Peyer's patch (tissue), 4 donors: Measurements from ENCODE around the gene FUT4. TPM values are rescaled to one million over a fixed set of nuclear protein-coding genes. Genes with fewer than 3 reads are reported as not detected.

Experiments used
- DNase-seq, 3 donors: peaks; one replicate each; pipeline ENCODE4 v3.0.0-alpha.2; 2017 to 2019
- H3K27ac ChIP-seq, 4 donors: fragments of 200-600 bp; sonication (generic); one replicate each; pipeline ENCODE4 v1.5.1; 2016 to 2019
- H3K27me3 ChIP-seq, 2 donors: fragments of 200-600 bp; sonication (generic); one replicate each; pipeline ENCODE4 v1.5.1; 2019
- H3K36me3 ChIP-seq, 3 donors: fragments of 200-600 bp; sonication (generic); one replicate each; pipeline ENCODE4 v1.5.1; 2016 to 2019
- H3K4me1 ChIP-seq, 4 donors: fragments of 200-600 bp; sonication (generic); one replicate each; pipeline ENCODE4 v1.5.1; 2016 to 2019
- H3K4me3 ChIP-seq, 4 donors: fragments of 200-600 bp; sonication (generic); 1 replicate in 3 of 4; 2 replicates in 1 of 4; pipeline ENCODE4 v1.5.1; 2016 to 2019; ENCODE audit warnings: mild to moderate bottlenecking in 1 of 4
- H3K9me3 ChIP-seq, 4 donors: fragments of 200-600 bp; sonication (generic); one replicate each; pipeline ENCODE4 v1.5.1; 2016 to 2019; ENCODE audit warnings: mild to moderate bottlenecking in 1 of 4
- POLR2A ChIP-seq, 2 donors: fragments of 450-650 bp; IDR thresholded peaks; one replicate each; pipeline ENCODE4 v1.5.1; 2017; ENCODE audit warnings: antibody characterized with exemption in 2 of 2, mild to moderate bottlenecking in 2 of 2, moderate library complexity in 2 of 2
- total RNA-seq, 4 donors: library from RNA; depleted of rRNA; stranded (reverse); fragments of >200 nt; gene quantifications; one replicate each; pipeline ENCODE4 v1.1.0, GENCODE V29; 2016
- TF ChIP-seq, protein P1 (sequence below), 6 experiments: fragments of 450-650 bp in 4 of 6; fragments of 200-600 bp in 2 of 6; sonication (generic) in 1 of 6; IDR thresholded peaks; one replicate each; pipeline ENCODE4 v1.5.1; 2017 to 2019; ENCODE audit warnings: antibody characterized with exemption in 6 of 6, mild to moderate bottlenecking in 3 of 6, moderate library complexity in 1 of 6

Gene FUT4
- total RNA-seq, 4 donors from 2014 or later = 9.1 to 34.3 (median 25.4) TPM

DNA sequence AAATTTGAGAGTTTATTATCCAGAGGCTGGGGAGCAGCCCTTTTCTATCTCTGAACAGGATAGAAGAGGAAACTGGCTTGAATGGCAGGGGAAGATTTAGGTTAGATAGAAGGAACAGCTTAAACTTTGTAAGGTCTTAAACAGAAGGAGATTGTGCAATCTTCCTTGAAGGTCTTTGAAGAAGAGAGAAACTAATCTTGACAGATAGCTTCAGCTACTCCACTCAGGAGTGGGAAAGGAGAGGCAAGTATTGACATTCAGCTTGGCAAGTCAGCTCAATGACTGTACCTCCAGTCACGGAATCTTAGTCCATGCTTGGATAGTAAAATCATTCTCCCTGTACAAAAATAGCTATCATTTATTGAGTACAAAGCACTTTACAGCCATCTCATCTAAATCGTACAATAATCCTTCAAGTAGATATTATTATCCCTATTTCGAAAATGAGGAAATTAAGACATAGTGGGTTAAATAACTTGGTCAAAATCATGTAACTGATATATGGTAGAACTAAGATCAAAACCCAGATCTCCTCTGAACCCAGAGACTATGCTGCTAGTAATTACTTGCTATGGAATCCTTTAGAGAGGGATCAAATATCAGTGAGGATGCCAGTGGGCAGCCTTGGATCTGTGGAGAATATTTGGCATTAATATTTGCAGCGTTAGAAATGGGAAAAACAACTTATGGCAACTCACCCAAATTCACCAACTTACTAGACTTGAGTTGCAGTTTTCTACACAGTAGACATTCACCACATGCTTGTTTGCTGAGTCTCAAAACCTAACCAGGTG, 16.9 kb upstream of the FUT4 start:
- DNase-seq = no peak
- TF ChIP-seq, protein P1, sequence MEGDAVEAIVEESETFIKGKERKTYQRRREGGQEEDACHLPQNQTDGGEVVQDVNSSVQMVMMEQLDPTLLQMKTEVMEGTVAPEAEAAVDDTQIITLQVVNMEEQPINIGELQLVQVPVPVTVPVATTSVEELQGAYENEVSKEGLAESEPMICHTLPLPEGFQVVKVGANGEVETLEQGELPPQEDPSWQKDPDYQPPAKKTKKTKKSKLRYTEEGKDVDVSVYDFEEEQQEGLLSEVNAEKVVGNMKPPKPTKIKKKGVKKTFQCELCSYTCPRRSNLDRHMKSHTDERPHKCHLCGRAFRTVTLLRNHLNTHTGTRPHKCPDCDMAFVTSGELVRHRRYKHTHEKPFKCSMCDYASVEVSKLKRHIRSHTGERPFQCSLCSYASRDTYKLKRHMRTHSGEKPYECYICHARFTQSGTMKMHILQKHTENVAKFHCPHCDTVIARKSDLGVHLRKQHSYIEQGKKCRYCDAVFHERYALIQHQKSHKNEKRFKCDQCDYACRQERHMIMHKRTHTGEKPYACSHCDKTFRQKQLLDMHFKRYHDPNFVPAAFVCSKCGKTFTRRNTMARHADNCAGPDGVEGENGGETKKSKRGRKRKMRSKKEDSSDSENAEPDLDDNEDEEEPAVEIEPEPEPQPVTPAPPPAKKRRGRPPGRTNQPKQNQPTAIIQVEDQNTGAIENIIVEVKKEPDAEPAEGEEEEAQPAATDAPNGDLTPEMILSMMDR (IDR thresholded peaks at IDR 0.05) = no peak
- TF ChIP-seq POLR2A (IDR thresholded peaks at IDR 0.05) = no peak
- Histone ChIP-seq H3K27ac (no peak overlapping the region), H3K27me3 (no peaks in the 10 kb centered on the region), H3K36me3 (no peaks in the 10 kb centered on the region), H3K9me3 (no peaks in the 10 kb centered on the region), H3K4me1 (peaks cover 0 to 7% (median 0%) of the 10 kb centered on the region in 4 donors), H3K4me3 (no peak overlapping the region)

DNA sequence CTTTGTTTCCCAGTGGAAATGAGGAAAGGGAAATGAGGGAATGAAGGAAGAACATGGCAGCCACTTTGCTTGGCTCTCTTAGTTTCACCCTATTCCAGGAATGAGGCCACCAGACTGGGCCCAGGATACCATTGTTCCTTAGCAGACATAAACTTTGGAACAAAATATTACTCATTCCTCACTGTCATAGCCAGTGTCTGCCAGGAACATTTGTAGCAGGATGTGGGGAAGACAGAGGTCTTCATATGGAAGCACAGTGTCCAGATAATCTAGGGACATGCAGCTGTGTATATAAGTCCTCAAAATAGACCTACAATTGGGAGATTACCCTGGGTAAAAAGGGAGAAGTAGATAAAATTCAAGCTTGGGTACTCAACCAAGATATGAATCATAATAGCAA, 15.2 kb upstream of the FUT4 start:
- DNase-seq = no peak
- Histone ChIP-seq H3K36me3 (no peaks in the 10 kb centered on the region), H3K4me3 (no peak overlapping the region), H3K4me1 (peaks cover 0 to 7% (median 0%) of the 10 kb centered on the region in 4 donors), H3K9me3 (no peaks in the 10 kb centered on the region), H3K27ac (no peak overlapping the region), H3K27me3 (no peaks in the 10 kb centered on the region)
- no peak for TF ChIP-seq POLR2A (IDR thresholded peaks at IDR 0.05)
- TF ChIP-seq, protein P1 (IDR thresholded peaks at IDR 0.05) = no peak

DNA sequence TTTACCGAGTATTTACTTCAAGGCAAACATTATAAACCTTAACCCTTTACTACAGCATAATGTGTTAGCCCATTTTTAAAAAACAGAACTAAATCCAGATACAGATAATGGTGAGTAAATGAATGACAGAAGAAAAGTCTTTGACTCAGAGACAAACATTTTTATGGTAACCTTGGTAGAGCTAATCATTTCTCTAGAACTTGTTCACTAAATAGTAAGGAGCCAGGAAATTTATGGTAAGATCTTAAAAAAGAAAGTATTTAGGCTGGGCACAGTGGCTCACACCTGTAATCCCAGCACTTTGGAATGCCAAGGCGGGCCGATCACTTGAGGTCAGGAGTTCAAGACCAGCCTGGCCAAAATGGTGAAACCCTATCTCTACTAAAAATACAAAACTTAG, 11.5 kb upstream of the FUT4 start:
- no peak overlapping the region for H3K27ac ChIP-seq
- TF ChIP-seq, protein P1 (IDR thresholded peaks at IDR 0.05) = no peak
- TF ChIP-seq POLR2A (IDR thresholded peaks at IDR 0.05) = no peak
- no peaks in the 10 kb centered on the region for H3K36me3 ChIP-seq
- H3K4me1 ChIP-seq = peaks cover 0 to 6% (median 0%) of the 10 kb centered on the region in 4 donors
- H3K27me3 ChIP-seq = no peaks in the 10 kb centered on the region
- no peak overlapping the region for H3K4me3 ChIP-seq
- DNase-seq = no peak
- H3K9me3 ChIP-seq = no peaks in the 10 kb centered on the region

DNA sequence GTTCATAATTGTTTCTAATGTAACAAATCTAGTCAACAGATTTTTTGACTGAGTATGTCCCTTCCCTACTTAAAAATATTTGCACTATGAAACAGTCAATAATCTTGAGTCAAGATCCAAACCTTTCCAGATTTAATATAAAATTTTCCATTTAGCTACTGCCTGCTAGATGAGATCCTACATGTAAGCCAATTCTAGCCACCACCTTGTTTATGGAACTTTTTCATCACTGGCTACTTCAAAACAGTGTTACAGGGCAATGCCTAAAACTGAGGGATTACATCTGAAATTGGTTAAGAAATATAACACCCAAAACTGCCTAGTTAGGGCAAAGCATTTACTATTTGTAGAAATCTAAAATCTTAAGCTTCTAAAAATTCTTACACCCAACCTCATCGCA, 10.5 kb upstream of the FUT4 start:
- Histone ChIP-seq H3K9me3 (no peaks in the 10 kb centered on the region), H3K36me3 (no peaks in the 10 kb centered on the region)
- TF ChIP-seq POLR2A (IDR thresholded peaks at IDR 0.05) = no peak
- TF ChIP-seq, protein P1 (IDR thresholded peaks at IDR 0.05) = no peak

DNA sequence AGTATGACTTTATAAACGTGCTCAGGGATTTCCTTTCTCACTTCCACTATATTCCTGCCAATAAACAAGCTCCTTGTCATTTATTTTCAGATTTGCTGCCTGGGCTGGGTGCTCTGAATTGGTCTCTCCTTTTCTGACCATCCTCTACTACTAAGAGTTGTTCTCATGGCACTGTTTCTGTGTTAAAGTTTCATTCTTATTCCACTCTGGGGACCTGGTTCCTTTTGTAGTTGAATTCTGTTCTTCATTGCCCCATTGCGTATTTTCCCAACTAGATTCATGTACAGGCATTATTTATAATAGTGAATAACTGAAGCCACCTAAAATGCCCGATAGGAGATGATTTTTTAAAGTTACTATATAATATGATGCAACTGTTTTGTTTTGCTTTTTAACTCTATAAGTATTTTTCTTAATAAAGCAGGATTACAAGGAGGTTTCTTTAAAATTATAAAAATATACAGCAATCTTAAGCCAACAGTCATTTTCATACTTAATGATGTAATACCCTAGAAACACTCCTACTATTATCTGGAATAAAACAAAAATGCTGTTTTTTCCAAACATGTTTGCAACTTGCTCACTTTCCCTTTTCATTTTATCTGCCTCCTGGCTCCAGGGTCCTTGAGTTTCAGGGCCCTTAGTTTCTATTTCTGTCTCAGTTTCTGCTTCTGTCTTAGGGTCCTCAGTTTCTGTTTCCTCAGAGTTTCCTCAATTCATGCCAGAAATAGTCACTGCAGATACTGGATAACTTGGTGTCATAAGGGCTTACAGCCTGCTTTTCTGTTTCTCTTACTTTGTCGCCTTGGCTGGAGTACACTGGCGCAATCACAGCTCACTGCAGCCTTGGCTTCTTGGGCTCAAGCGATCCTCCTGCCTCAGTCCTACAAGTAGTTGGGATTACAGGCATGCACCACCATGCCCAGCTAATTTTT, 9.8 kb upstream of the FUT4 start:
- H3K27ac ChIP-seq = no peak overlapping the region
- no peak overlapping the region for H3K4me3 ChIP-seq
- no peaks in the 10 kb centered on the region for H3K27me3 ChIP-seq
- peaks cover 0 to 11% (median 2%) of the 10 kb centered on the region in 4 donors for H3K4me1 ChIP-seq
- H3K36me3 ChIP-seq = no peaks in the 10 kb centered on the region
- no peaks in the 10 kb centered on the region for H3K9me3 ChIP-seq
- TF ChIP-seq, protein P1 (IDR thresholded peaks at IDR 0.05) = no peak
- TF ChIP-seq POLR2A (IDR thresholded peaks at IDR 0.05) = no peak
- DNase-seq = no peak

More for the DNA sequence above, 10.5 kb upstream of the FUT4 start:
- Histone ChIP-seq H3K27ac (no peak overlapping the region), H3K27me3 (no peaks in the 10 kb centered on the region), H3K4me1 (peaks cover 0 to 11% (median 2%) of the 10 kb centered on the region in 4 donors), H3K4me3 (no peak overlapping the region)
- DNase-seq = no peak
